HEK293T (cell line): Measurements from ENCODE around the gene KCNK6.

ENCODE experiments used
- CTCF ChIA-PET: fragments of 350-600 bp; formaldehyde crosslinking; extraction: SDS; loops from one replicate; lab custom pipeline; 2021; ENCODE audit warnings: antibody characterized with exemption, inconsistent platforms; lab: Yijun Ruan, JAX
- POLR2A ChIA-PET: fragments of 350-600 bp; formaldehyde crosslinking; extraction: SDS; loops from one replicate; lab custom pipeline; 2020; ENCODE audit warnings: antibody characterized with exemption, inconsistent platforms; lab: Yijun Ruan, JAX
- DNase-seq: peaks from one replicate; pipeline ENCODE4 v3.0.0; 2012; ENCODE audit warnings: mixed read lengths; ENCODE audit errors: extremely low spot score
- ARNT ChIP-seq: fragments of 450-650 bp; IDR thresholded peaks from 2 replicates; pipeline ENCODE4 v1.6.1; 2017; ENCODE audit warnings: mild to moderate bottlenecking
- BHLHE40 ChIP-seq: fragments of 450-650 bp; IDR thresholded peaks from 2 replicates; pipeline ENCODE4 v1.6.1; 2016; ENCODE audit warnings: mild to moderate bottlenecking, moderate library complexity, borderline replicate concordance
- CTBP1 ChIP-seq: fragments of 450-650 bp; IDR thresholded peaks from 2 replicates; pipeline ENCODE4 v1.6.1; 2016; ENCODE audit warnings: borderline replicate concordance
- ELF4 ChIP-seq: fragments of 450-650 bp; IDR thresholded peaks from 2 replicates; pipeline ENCODE4 v1.6.1; 2017; ENCODE audit warnings: antibody characterized with exemption
- FOXA1 ChIP-seq: fragments of 450-650 bp; IDR thresholded peaks from 2 replicates; pipeline ENCODE4 v1.6.1; 2016; ENCODE audit warnings: mild to moderate bottlenecking
- FOXK2 ChIP-seq: fragments of 450-650 bp; IDR thresholded peaks from 2 replicates; pipeline ENCODE4 v1.6.1; 2016; ENCODE audit warnings: mild to moderate bottlenecking
- FOXM1 ChIP-seq: fragments of 450-650 bp; IDR thresholded peaks from 2 replicates; pipeline ENCODE4 v1.6.1; 2017; ENCODE audit warnings: mild to moderate bottlenecking, borderline replicate concordance
- HDGF ChIP-seq: fragments of 450-650 bp; IDR thresholded peaks from 2 replicates; pipeline ENCODE4 v1.6.1; 2017; ENCODE audit warnings: antibody characterized with exemption, borderline replicate concordance
- L3MBTL2 ChIP-seq: fragments of 450-650 bp; conservative IDR thresholded peaks from 2 replicates; pipeline ENCODE4 v1.6.1; 2016; ENCODE audit warnings: mild to moderate bottlenecking
- LEF1 ChIP-seq: fragments of 450-650 bp; IDR thresholded peaks from 2 replicates; pipeline ENCODE4 v1.6.1; 2017; ENCODE audit warnings: mild to moderate bottlenecking, borderline replicate concordance
- NFRKB ChIP-seq: fragments of 450-650 bp; IDR thresholded peaks from 2 replicates; pipeline ENCODE4 v1.6.1; 2016; ENCODE audit warnings: mild to moderate bottlenecking, moderate library complexity
- PKNOX1 ChIP-seq: fragments of 450-650 bp; IDR thresholded peaks from 2 replicates; pipeline ENCODE4 v1.6.1; 2016
- SP1 ChIP-seq: fragments of 450-650 bp; IDR thresholded peaks from 2 replicates; pipeline ENCODE4 v1.6.1; 2017
- SUZ12 ChIP-seq: fragments of 450-650 bp; IDR thresholded peaks from 2 replicates; pipeline ENCODE4 v1.6.1; 2016; ENCODE audit warnings: mild to moderate bottlenecking
- TARDBP ChIP-seq: fragments of 450-650 bp; IDR thresholded peaks from 2 replicates; pipeline ENCODE4 v1.6.1; 2016
- ZNF384 ChIP-seq: fragments of 450-650 bp; IDR thresholded peaks from 2 replicates; pipeline ENCODE4 v1.6.1; 2016

Gene KCNK6

DNA sequence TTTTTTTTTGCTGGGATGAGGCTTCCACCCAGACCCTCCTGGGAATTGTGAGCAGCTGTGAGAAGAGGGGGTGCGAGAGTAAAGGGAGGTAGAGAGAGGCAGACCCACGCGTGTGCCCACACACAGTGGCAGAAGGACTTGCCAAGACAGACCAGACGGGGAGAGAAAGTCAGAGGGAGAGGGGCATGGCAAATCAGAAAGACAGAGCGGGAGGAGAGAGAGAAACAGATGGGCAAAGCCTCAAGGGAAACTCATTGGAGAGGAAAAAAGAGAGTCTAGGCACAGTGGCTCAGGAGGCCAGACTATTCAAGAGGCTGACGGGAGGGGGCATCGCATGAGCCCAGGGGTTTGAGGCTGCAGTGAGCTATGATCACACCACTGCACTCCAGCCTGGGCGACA, 33.0 kb downstream of the KCNK6 start:
- CTCF ChIA-PET: interaction anchor here (0.6 kb wide), 1 partner anchor 395 kb away, joined by 3 read pairs; no protein-coding TSS in a partner anchor
- POLR2A ChIA-PET: interaction anchor here (0.9 to 1.6 kb wide), 2 partner anchors 10 to 22 kb away, joined by 3 to 4 read pairs; partner anchors contain the start of gene PSMD8
- DNase-seq: no peak
- TF ChIP-seq SUZ12 (no peak), FOXK2 (no peak), CTBP1 (no peak), FOXA1 (no peak), TARDBP (no peak), ZNF384 (no peak), SP1 (no peak), ARNT (no peak), LEF1 (no peak), HDGF (no peak), BHLHE40 (no peak), PKNOX1 (no peak), L3MBTL2 (no peak), ELF4 (no peak), FOXM1 (no peak)

- ChIA-PET POLR2A (interaction anchor here (1.9 kb wide), 1 partner anchor 18 kb away, joined by 6 read pairs; the partner anchor contains the start of gene PSMD8), CTCF (no interaction called here)
- no peak for DNase-seq
- TF ChIP-seq FOXK2 (no peak), ELF4 (no peak), ARNT (no peak), FOXA1 (no peak), FOXM1 (no peak), HDGF (no peak), TARDBP (no peak), SP1 (no peak), L3MBTL2 (no peak), CTBP1 (no peak), ZNF384 (no peak), BHLHE40 (no peak), SUZ12 (no peak), LEF1 (no peak), PKNOX1 (no peak)
These were observed 36.4 kb downstream of the KCNK6 start for GRCh38 chr19:38355728-38356725.

- no peak for DNase-seq
- POLR2A ChIA-PET: interaction anchor here (1.9 kb wide), 1 partner anchor 16 kb away, joined by 6 read pairs; the partner anchor contains the start of gene PSMD8
- TF ChIP-seq HDGF: no peak
- TF ChIP-seq ZNF384: no peak
- TF ChIP-seq ELF4: no peak
- no peak for TF ChIP-seq SP1
- no peak for TF ChIP-seq NFRKB
- no peak for TF ChIP-seq SUZ12
- TF ChIP-seq ARNT: no peak
- TF ChIP-seq CTBP1: no peak
- no peak for TF ChIP-seq BHLHE40
- no peak for TF ChIP-seq LEF1
- TF ChIP-seq TARDBP: no peak
- no peak for TF ChIP-seq FOXM1
- TF ChIP-seq FOXK2: no peak
- no peak for TF ChIP-seq PKNOX1
- no peak for TF ChIP-seq FOXA1
- CTCF ChIA-PET: no interaction called here
These were observed 38.4 kb downstream of the KCNK6 start for GRCh38 chr19:38358071-38358470.

DNA sequence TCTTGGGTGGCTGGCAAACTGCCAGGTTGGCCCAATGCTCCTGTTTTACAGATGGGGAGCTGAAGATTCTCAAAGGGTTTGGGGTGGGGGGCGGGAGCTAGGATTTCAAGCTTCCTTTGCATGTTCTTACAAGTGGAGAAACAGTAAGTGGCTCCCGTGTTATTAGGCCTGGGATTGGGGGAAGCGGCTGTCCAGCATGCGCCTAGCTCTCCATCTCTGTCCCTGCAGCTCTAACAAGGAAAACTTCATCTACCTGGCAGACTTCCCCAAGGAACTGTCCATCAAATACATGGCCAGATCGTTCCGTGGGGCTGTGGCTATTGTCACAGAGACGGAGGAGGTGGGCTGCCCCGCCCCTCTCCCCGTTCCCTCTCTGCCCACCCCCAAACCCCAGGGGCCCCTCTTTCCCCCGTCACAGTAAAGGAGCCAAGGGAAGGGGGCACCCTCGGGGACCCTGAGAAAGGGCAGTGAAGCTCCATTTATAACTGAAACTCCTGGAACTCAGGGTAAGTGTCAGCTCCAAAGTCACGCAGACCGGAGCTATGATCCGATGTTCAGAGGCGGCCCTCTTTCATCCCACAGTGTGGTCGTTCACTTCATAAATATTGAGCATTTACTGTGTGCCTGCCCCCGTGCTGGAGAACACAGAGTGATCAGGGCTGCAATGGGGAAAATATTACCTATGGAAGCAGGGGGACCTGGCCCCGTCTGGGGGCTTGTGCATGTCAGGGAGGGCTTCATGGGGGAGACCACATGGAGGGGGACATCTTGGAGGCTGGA, 39.8 kb downstream of the KCNK6 start:
- TF ChIP-seq LEF1 (no peak), L3MBTL2 (no peak), SP1 (no peak), ZNF384 (no peak), ELF4 (no peak), SUZ12 (no peak), CTBP1 (no peak), TARDBP (no peak), BHLHE40 (no peak), PKNOX1 (no peak), FOXA1 (no peak)
- CTCF ChIA-PET: no interaction called here
- POLR2A ChIA-PET: interaction anchor here (4.4 kb wide), 1 partner anchor 15 kb away, joined by 31 read pairs; the partner anchor contains the start of gene PSMD8
- no peak for DNase-seq
